Mammary epithelial cell (primary cell): ENCODE results near the gene TICAM2.

ENCODE experiments used
- CTCF ChIP-seq, 2 donors: IDR thresholded peaks in 1 of 2; conservative IDR thresholded peaks in 1 of 2; 2 replicates each; pipeline ENCODE4 v1.5.1; 2011 to 2012; ENCODE audit warnings: inconsistent platforms in 2 of 2, low read length in 2 of 2, mild to moderate bottlenecking in 2 of 2, control low read depth in 1 of 2, low read depth in 1 of 2; ENCODE audit not compliant: insufficient read depth in 1 of 2; ENCODE audit errors: extremely low read depth in 1 of 2
- EZH2 ChIP-seq: IDR thresholded peaks from 2 replicates; pipeline ENCODE4 v1.6.1; 2012; ENCODE audit warnings: low read length, inconsistent platforms, borderline replicate concordance

GRCh38 chr5:115589043-115589442 lies 13.2 kb downstream of the TICAM2 start:
- no peak for TF ChIP-seq CTCF (conservative IDR thresholded peaks at IDR 0.05 in 1 of 2, IDR thresholded peaks at IDR 0.05 in 1 of 2; ENCODE audit: extremely low read depth in 1 of 2, insufficient read depth in 1 of 2, low read depth in 1 of 2, low read length in 2 of 2)
- no peak for TF ChIP-seq EZH2
